22Rv1 (cell line): Measurements from ENCODE around the gene CCDC78.

Experiments
- CTCF ChIP-seq: fragments of 450-650 bp; IDR thresholded peaks from 2 replicates; pipeline ENCODE4 v1.5.1; 2017; ENCODE audit warnings: mild to moderate bottlenecking
- ZFX ChIP-seq: fragments of 450-650 bp; IDR thresholded peaks from 2 replicates; pipeline ENCODE4 v1.6.1; 2017; ENCODE audit warnings: antibody characterized with exemption, borderline replicate concordance

GRCh38 chr16:693364-693763 is 32.9 kb downstream of the CCDC78 start:
- TF ChIP-seq CTCF = no peak
- TF ChIP-seq ZFX = no peak
